ENCODE data around the gene TAS2R46. TPM values are rescaled to one million over a fixed set of nuclear protein-coding genes. Genes with fewer than 3 reads are reported as not detected.

TAS2R46 gene
- total RNA-seq, 2 experiments from 2014 or later: 1.3 to 1.6 TPM

- no peaks in the 10 kb centered on the region for H3K9me3 ChIP-seq (ENCODE audit: low read length)
- H3K4me2 ChIP-seq (ENCODE audit: low read length): no peak overlapping the region
- TF ChIP-seq EZH2phosphoT487 (IDR thresholded peaks at IDR 0.05; ENCODE audit: borderline replicate concordance, low read depth, low read length) (no peak), CTCF (conservative IDR thresholded peaks at IDR 0.05; ENCODE audit: low read length) (no peak)
- no peaks in the 10 kb centered on the region for H3K9me2 ChIP-seq (ENCODE audit: insufficient read depth, low read length)
- H3K4me3 ChIP-seq (ENCODE audit: low read depth, low read length, poor library complexity, severe bottlenecking): no peak overlapping the region
- H3K27ac ChIP-seq (ENCODE audit: low read depth, low read length, poor library complexity, severe bottlenecking): no peak overlapping the region
- no peaks in the 10 kb centered on the region for H4K20me1 ChIP-seq (ENCODE audit: insufficient read depth, low read length)
- no peaks in the 10 kb centered on the region for H3K79me2 ChIP-seq (ENCODE audit: insufficient read depth, low read depth, low read length)
- no peak overlapping the region for H2AFZ ChIP-seq (ENCODE audit: low read length)
- ChIA-PET POLR2A (interaction anchor here (0.6 kb wide), 1 partner anchor 9 kb away, joined by 3 read pairs; no protein-coding TSS in a partner anchor), CTCF (ENCODE audit: unreplicated experiment) (no interaction called here)
- no peak for DNase-seq (ENCODE audit: low spot score)
- intact Hi-C loops (cut with micrococcal nuclease; ENCODE audit: unreplicated experiment): no loop called here
- no TSS peak for BruUV-seq (replicated peaks)
- no peaks in the 10 kb centered on the region for H3K36me3 ChIP-seq (ENCODE audit: insufficient read depth, low read length)
- no peaks in the 10 kb centered on the region for H3K4me1 ChIP-seq (ENCODE audit: insufficient read depth, low read length, poor library complexity, severe bottlenecking)
These were observed 5.4 kb upstream of the TAS2R46 start for GRCh38 chr12:11067514-11067913.

- Histone ChIP-seq H4K20me1 (ENCODE audit: insufficient read depth, low read length) (no peaks in the 10 kb centered on the region), H2AFZ (ENCODE audit: low read length) (no peak overlapping the region), H3K4me2 (ENCODE audit: low read length) (no peak overlapping the region), H3K9me2 (ENCODE audit: insufficient read depth, low read length) (no peaks in the 10 kb centered on the region), H3K79me2 (ENCODE audit: insufficient read depth, low read depth, low read length) (no peaks in the 10 kb centered on the region), H3K4me1 (ENCODE audit: insufficient read depth, low read length, poor library complexity, severe bottlenecking) (no peaks in the 10 kb centered on the region), H3K27ac (ENCODE audit: low read depth, low read length, poor library complexity, severe bottlenecking) (no peak overlapping the region), H3K4me3 (ENCODE audit: low read depth, low read length, poor library complexity, severe bottlenecking) (no peak overlapping the region), H3K9me3 (ENCODE audit: low read length) (no peaks in the 10 kb centered on the region), H3K36me3 (ENCODE audit: insufficient read depth, low read length) (no peaks in the 10 kb centered on the region)
- no peak for DNase-seq (ENCODE audit: low spot score)
- CTCF ChIA-PET (ENCODE audit: unreplicated experiment): no interaction called here
- BruUV-seq (replicated peaks): no TSS peak
- intact Hi-C loops (cut with micrococcal nuclease; ENCODE audit: unreplicated experiment): no loop called here
- POLR2A ChIA-PET: no interaction called here
- no peak for TF ChIP-seq EZH2phosphoT487 (IDR thresholded peaks at IDR 0.05; ENCODE audit: borderline replicate concordance, low read depth, low read length)
- TF ChIP-seq CTCF (conservative IDR thresholded peaks at IDR 0.05; ENCODE audit: low read length): no peak
These were observed 2.3 kb downstream of the TAS2R46 start for GRCh38 chr12:11059784-11060183.

GRCh38 chr12:11059041-11059440, 3.1 kb downstream of the TAS2R46 start:
- Histone ChIP-seq H2AFZ (ENCODE audit: low read length) (no peak overlapping the region), H3K9me3 (ENCODE audit: low read length) (no peaks in the 10 kb centered on the region), H3K4me1 (ENCODE audit: insufficient read depth, low read length, poor library complexity, severe bottlenecking) (no peaks in the 10 kb centered on the region), H3K4me2 (ENCODE audit: low read length) (no peak overlapping the region), H3K27ac (ENCODE audit: low read depth, low read length, poor library complexity, severe bottlenecking) (no peak overlapping the region), H3K9me2 (ENCODE audit: insufficient read depth, low read length) (no peaks in the 10 kb centered on the region), H3K79me2 (ENCODE audit: insufficient read depth, low read depth, low read length) (no peaks in the 10 kb centered on the region), H3K4me3 (ENCODE audit: low read depth, low read length, poor library complexity, severe bottlenecking) (no peak overlapping the region), H3K36me3 (ENCODE audit: insufficient read depth, low read length) (no peaks in the 10 kb centered on the region), H4K20me1 (ENCODE audit: insufficient read depth, low read length) (no peaks in the 10 kb centered on the region)
- CTCF ChIA-PET (ENCODE audit: unreplicated experiment): no interaction called here
- no peak for DNase-seq (ENCODE audit: low spot score)
- BruUV-seq (replicated peaks): no TSS peak
- intact Hi-C loops (cut with micrococcal nuclease; ENCODE audit: unreplicated experiment): no loop called here
- POLR2A ChIA-PET: no interaction called here
- no peak for TF ChIP-seq EZH2phosphoT487 (IDR thresholded peaks at IDR 0.05; ENCODE audit: borderline replicate concordance, low read depth, low read length)
- no peak for TF ChIP-seq CTCF (conservative IDR thresholded peaks at IDR 0.05; ENCODE audit: low read length)
